ENCODE results near the gene SLF2. TPM values are rescaled to one million over a fixed set of nuclear protein-coding genes. Genes with fewer than 3 reads are reported as not detected.

Gene SLF2
- total and polyA plus RNA-seq, 2 of the 8 experiments (the other 6 are each of a cell fraction or from before 2014, with no cell fraction given), result 5.5 to 20.9 TPM

- no peak overlapping the region for H3K4me3 ChIP-seq (ENCODE audit: extremely low read depth in 1 of 4, insufficient read depth in 2 of 4, low read depth in 3 of 4, low read length in 4 of 4)
- no peak overlapping the region for H3K4me2 ChIP-seq (ENCODE audit: insufficient read depth in 1 of 2, low read depth in 2 of 2, low read length in 2 of 2)
- no peak overlapping the region for H2AFZ ChIP-seq (ENCODE audit: low read length)
- no peak overlapping the region for H3K4ac ChIP-seq (replicated peaks; ENCODE audit: insufficient read length, low read depth, low read length)
- H4K91ac ChIP-seq (replicated peaks; ENCODE audit: insufficient read length, low read length), result no peak overlapping the region
- 92% methylated on average over 2 of the region's 2 CpGs; no CpG with 5 or more reads in 1 of the 2 experiments for WGBS, 2 experiments (ENCODE audit: extremely low coverage in 1 of 2, insufficient coverage in 1 of 2, insufficient read length in 1 of 2, insufficient replicate concordance in 2 of 2, low coverage in 1 of 2, low lambda C conversion rate in 2 of 2, missing lambda C conversion rate in 1 of 2)
- no peak for TF ChIP-seq HDAC6 (IDR thresholded peaks at IDR 0.05; ENCODE audit: low read depth, low read length)
- TF ChIP-seq BCL11A (IDR thresholded peaks at IDR 0.05; ENCODE audit: low read depth in 2 of 2, low read length in 2 of 2), result no peak
- TF ChIP-seq POU5F1 (IDR thresholded peaks at IDR 0.05; ENCODE audit: low read depth, low read length), result no peak
- no peak for TF ChIP-seq PHF8 (conservative IDR thresholded peaks at IDR 0.05; ENCODE audit: low read depth, low read length)
- no peaks in the 10 kb centered on the region for H3K36me3 ChIP-seq (ENCODE audit: control insufficient read depth in 2 of 4, insufficient read depth in 4 of 4, low read length in 3 of 4)
- no peak overlapping the region for H2BK20ac ChIP-seq (ENCODE audit: low read length)
- H3K14ac ChIP-seq (ENCODE audit: insufficient read length), result no peak overlapping the region
- FAIRE-seq (no peak), DNase-seq (ENCODE audit: low read depth in 1 of 2, low spot score in 2 of 2) (no peak)
- peaks cover 2 to 5% (median 4%) of the 10 kb centered on the region in 4 experiments; a peak in 3 of 7 replicates for H3K4me1 ChIP-seq (replicated peaks in 1 of 4; ENCODE audit: control insufficient read depth in 3 of 4, insufficient read depth in 4 of 4, low read length in 3 of 4)
- H4K8ac ChIP-seq (ENCODE audit: extremely low read depth, insufficient read depth, low read length), result no peak overlapping the region
- H3K9me3 ChIP-seq (ENCODE audit: insufficient read depth in 2 of 2, low read depth in 1 of 2, low read length in 1 of 2), result no peaks in the 10 kb centered on the region
- H3K56ac ChIP-seq (replicated peaks; ENCODE audit: insufficient read length, low read depth, low read length), result no peak overlapping the region
- no peak overlapping the region for H2AK5ac ChIP-seq (ENCODE audit: low read depth, low read length)
- H3K79me2 ChIP-seq (ENCODE audit: control insufficient read depth in 1 of 2, insufficient read depth in 2 of 2, low read length in 2 of 2), result no peaks in the 10 kb centered on the region
- no peaks in the 10 kb centered on the region for H3K23me2 ChIP-seq (ENCODE audit: low read depth, low read length)
- no peak overlapping the region for H2BK15ac ChIP-seq (ENCODE audit: low read length)
- H3K27ac ChIP-seq (ENCODE audit: low read depth, low read length), result no peak overlapping the region
- ChIA-PET CTCF (ENCODE audit: partially characterized antibody) (no interaction called here), POLR2A (ENCODE audit: partially characterized antibody) (no interaction called here)
- H3K18ac ChIP-seq (ENCODE audit: extremely low read depth, low read length), result no peak overlapping the region
- H4K20me1 ChIP-seq (replicated peaks in 1 of 2; ENCODE audit: control insufficient read depth in 1 of 2, insufficient read depth in 2 of 2, low read length in 2 of 2), result no peaks in the 10 kb centered on the region
- no peak overlapping the region for H3K9ac ChIP-seq (replicated peaks in 1 of 4; ENCODE audit: extremely low read depth in 1 of 4, low read depth in 3 of 4, low read length in 3 of 4)
- H2BK120ac ChIP-seq (replicated peaks; ENCODE audit: low read depth, low read length), result no peak overlapping the region
- no peak overlapping the region for H4K5ac ChIP-seq (ENCODE audit: insufficient read length, low read depth, low read length)
- no peak overlapping the region for H3K23ac ChIP-seq (ENCODE audit: insufficient read length)
- no peaks in the 10 kb centered on the region for H3K27me3 ChIP-seq (replicated peaks in 1 of 4; ENCODE audit: control insufficient read depth in 3 of 4, extremely low read depth in 1 of 4, insufficient read depth in 3 of 4, low read length in 3 of 4)
- no peaks in the 10 kb centered on the region for H3K79me1 ChIP-seq (ENCODE audit: low read depth, low read length)
- H2BK5ac ChIP-seq (ENCODE audit: low read depth, low read length), result no peak overlapping the region
- H2BK12ac ChIP-seq (ENCODE audit: low read depth, low read length), result no peak overlapping the region
Measured at GRCh38 chr10:100904917-100905316, 7.8 kb upstream of the SLF2 start.
